ENCODE measurements around the gene CFAP57. TPM values are rescaled to one million over a fixed set of nuclear protein-coding genes. Genes with fewer than 3 reads are reported as not detected.

The CFAP57 gene
- total and polyA plus RNA-seq, 2 donors (not counting 1 experiment from before 2014, with no cell fraction given): 0.07 to 0.44 TPM

- Histone ChIP-seq H3K27me3 (replicated peaks in 1 of 4; ENCODE audit: control extremely low read depth in 1 of 4, control insufficient read depth in 3 of 4, insufficient read depth in 4 of 4, low read length in 3 of 4) (peaks cover 0 to 10% (median 5%) of the 10 kb centered on the region in 4 experiments), H3K4me1 (ENCODE audit: control insufficient read depth in 2 of 2, insufficient read depth in 2 of 2, low read length in 2 of 2) (no peaks in the 10 kb centered on the region), H3K79me2 (ENCODE audit: control insufficient read depth, insufficient read depth, low read length) (no peaks in the 10 kb centered on the region), H3K36me3 (replicated peaks in 1 of 2; ENCODE audit: control extremely low read depth in 1 of 2, control insufficient read depth in 1 of 2, extremely low read depth in 1 of 2, insufficient read depth in 2 of 2, low read length in 1 of 2) (no peaks in the 10 kb centered on the region), H3K4me3 (ENCODE audit: control extremely low read depth in 1 of 5, extremely low read depth in 1 of 5, insufficient read depth in 1 of 5, low read depth in 2 of 5, low read length in 4 of 5) (no peak overlapping the region), H3K9ac (ENCODE audit: low read length) (no peak overlapping the region), H4K20me1 (ENCODE audit: control insufficient read depth, insufficient read depth, low read length, poor library complexity, severe bottlenecking) (no peaks in the 10 kb centered on the region), H3K4me2 (replicated peaks; ENCODE audit: low read depth, low read length, poor library complexity, severe bottlenecking) (no peak overlapping the region), H3K27ac (ENCODE audit: low read length in 2 of 2) (no peak overlapping the region), H2AFZ (ENCODE audit: insufficient read depth, low read depth, low read length, poor library complexity, severe bottlenecking) (no peak overlapping the region), H3K9me3 (ENCODE audit: control extremely low read depth in 1 of 3, control insufficient read depth in 2 of 3, insufficient read depth in 1 of 3, low read length in 2 of 3) (peaks cover 0 to 5% (median 5%) of the 10 kb centered on the region in 3 donors)
- ChIA-PET CTCF (no interaction called here), POLR2A (no interaction called here)
- intact Hi-C loops (cut with micrococcal nuclease): no loop called here
- Mint-ChIP-seq H3K4me1 (no peaks in the 10 kb centered on the region), H3K4me3 (no peak overlapping the region), H3K27ac (no peak overlapping the region), H3K9me3 (ENCODE audit: insufficient read depth) (peaks cover 9% of the 10 kb centered on the region), H3K27me3 (peaks cover 44% of the 10 kb centered on the region)
- WGBS (ENCODE audit: insufficient coverage): 90% methylated on average over 4 of the region's 9 CpGs
- ATAC-seq (ENCODE audit: low read depth) (no peak), DNase-seq (no peak)
- no peak for TF ChIP-seq EZH2 (IDR thresholded peaks at IDR 0.05; ENCODE audit: borderline replicate concordance, insufficient read depth, low read depth, low read length, poor library complexity, severe bottlenecking)
- TF ChIP-seq, protein P1, sequence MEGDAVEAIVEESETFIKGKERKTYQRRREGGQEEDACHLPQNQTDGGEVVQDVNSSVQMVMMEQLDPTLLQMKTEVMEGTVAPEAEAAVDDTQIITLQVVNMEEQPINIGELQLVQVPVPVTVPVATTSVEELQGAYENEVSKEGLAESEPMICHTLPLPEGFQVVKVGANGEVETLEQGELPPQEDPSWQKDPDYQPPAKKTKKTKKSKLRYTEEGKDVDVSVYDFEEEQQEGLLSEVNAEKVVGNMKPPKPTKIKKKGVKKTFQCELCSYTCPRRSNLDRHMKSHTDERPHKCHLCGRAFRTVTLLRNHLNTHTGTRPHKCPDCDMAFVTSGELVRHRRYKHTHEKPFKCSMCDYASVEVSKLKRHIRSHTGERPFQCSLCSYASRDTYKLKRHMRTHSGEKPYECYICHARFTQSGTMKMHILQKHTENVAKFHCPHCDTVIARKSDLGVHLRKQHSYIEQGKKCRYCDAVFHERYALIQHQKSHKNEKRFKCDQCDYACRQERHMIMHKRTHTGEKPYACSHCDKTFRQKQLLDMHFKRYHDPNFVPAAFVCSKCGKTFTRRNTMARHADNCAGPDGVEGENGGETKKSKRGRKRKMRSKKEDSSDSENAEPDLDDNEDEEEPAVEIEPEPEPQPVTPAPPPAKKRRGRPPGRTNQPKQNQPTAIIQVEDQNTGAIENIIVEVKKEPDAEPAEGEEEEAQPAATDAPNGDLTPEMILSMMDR (IDR thresholded peaks at IDR 0.05): no peak
Observed at GRCh38 chr1:43135857-43136781, 36.0 kb upstream of the CFAP57 start.

GRCh38 chr1:43137445-43138052 lies 34.6 kb upstream of the CFAP57 start:
- H3K4me3 ChIP-seq (ENCODE audit: control extremely low read depth in 1 of 5, extremely low read depth in 1 of 5, insufficient read depth in 1 of 5, low read depth in 2 of 5, low read length in 4 of 5): no peak overlapping the region

More at GRCh38 chr1:43137445-43138052, 34.6 kb upstream of the CFAP57 start:
- H3K4me2 ChIP-seq (replicated peaks; ENCODE audit: low read depth, low read length, poor library complexity, severe bottlenecking): no peak overlapping the region
- no peak overlapping the region for H3K9ac ChIP-seq (ENCODE audit: low read length)
- WGBS (ENCODE audit: insufficient coverage): 94% methylated on average over 3 of the region's 7 CpGs
- ATAC-seq (ENCODE audit: low read depth) (no peak), DNase-seq (no peak)
- no peaks in the 10 kb centered on the region for H3K36me3 ChIP-seq (replicated peaks in 1 of 2; ENCODE audit: control extremely low read depth in 1 of 2, control insufficient read depth in 1 of 2, extremely low read depth in 1 of 2, insufficient read depth in 2 of 2, low read length in 1 of 2)
- intact Hi-C loops (cut with micrococcal nuclease): no loop called here
- Mint-ChIP-seq H3K27ac (no peak overlapping the region), H3K9me3 (ENCODE audit: insufficient read depth) (peaks cover 9% of the 10 kb centered on the region), H3K4me1 (no peaks in the 10 kb centered on the region), H3K4me3 (no peak overlapping the region), H3K27me3 (peaks cover 48% of the 10 kb centered on the region)
- no peaks in the 10 kb centered on the region for H4K20me1 ChIP-seq (ENCODE audit: control insufficient read depth, insufficient read depth, low read length, poor library complexity, severe bottlenecking)
- H3K27ac ChIP-seq (ENCODE audit: low read length in 2 of 2): no peak overlapping the region
- H3K9me3 ChIP-seq (ENCODE audit: control extremely low read depth in 1 of 3, control insufficient read depth in 2 of 3, insufficient read depth in 1 of 3, low read length in 2 of 3): peaks cover 0 to 5% (median 5%) of the 10 kb centered on the region in 3 donors
- no peak overlapping the region for H2AFZ ChIP-seq (ENCODE audit: insufficient read depth, low read depth, low read length, poor library complexity, severe bottlenecking)
- ChIA-PET POLR2A (no interaction called here), CTCF (no interaction called here)
- H3K4me1 ChIP-seq (ENCODE audit: control insufficient read depth in 2 of 2, insufficient read depth in 2 of 2, low read length in 2 of 2): no peaks in the 10 kb centered on the region
- H3K79me2 ChIP-seq (ENCODE audit: control insufficient read depth, insufficient read depth, low read length): no peaks in the 10 kb centered on the region
- TF ChIP-seq EZH2 (IDR thresholded peaks at IDR 0.05; ENCODE audit: borderline replicate concordance, insufficient read depth, low read depth, low read length, poor library complexity, severe bottlenecking): no peak
- TF ChIP-seq, protein P1 (IDR thresholded peaks at IDR 0.05): no peak
- H3K27me3 ChIP-seq (replicated peaks in 1 of 4; ENCODE audit: control extremely low read depth in 1 of 4, control insufficient read depth in 3 of 4, insufficient read depth in 4 of 4, low read length in 3 of 4): peaks cover 0 to 10% (median 4%) of the 10 kb centered on the region in 4 experiments
